Measurements from ENCODE around the gene LAMTOR2. TPM values are rescaled to one million over a fixed set of nuclear protein-coding genes. Genes with fewer than 3 reads are reported as not detected.

LAMTOR2 gene
- polyA plus RNA-seq, 1 donor (not counting 4 experiments of a cell fraction or from before 2014, with no cell fraction given), result 67.5 TPM

- H3K27me3 ChIP-seq (ENCODE audit: control insufficient read depth, extremely low read depth, insufficient read depth, low read length), result peaks cover 4% of the 10 kb centered on the region
- peaks cover 3 to 10% of the 10 kb centered on the region in 2 experiments for H3K36me3 ChIP-seq (ENCODE audit: control insufficient read depth in 2 of 2, extremely low read depth in 1 of 2, insufficient read depth in 2 of 2, low read length in 2 of 2)
- H3K4me2 ChIP-seq (ENCODE audit: control insufficient read depth, extremely low read depth, insufficient read depth, low read depth, low read length), result peak overlapping the region; percentile 48
- peaks cover 4% of the 10 kb centered on the region for H3K4me1 ChIP-seq (ENCODE audit: control insufficient read depth, extremely low read depth, insufficient read depth, low read length)
- H3K79me2 ChIP-seq (ENCODE audit: control insufficient read depth, insufficient read depth, low read length), result peaks cover 21% of the 10 kb centered on the region
- peak overlapping the region in 2 of 3 experiments; percentile 70 to 73 for H3K4me3 ChIP-seq (ENCODE audit: control insufficient read depth in 2 of 3, extremely low read depth in 1 of 3, insufficient read depth in 2 of 3, low read depth in 1 of 3, low read length in 3 of 3)
- H3K9me3 ChIP-seq (ENCODE audit: control insufficient read depth, low read depth, low read length), result no peaks in the 10 kb centered on the region
- TF ChIP-seq, protein P1, sequence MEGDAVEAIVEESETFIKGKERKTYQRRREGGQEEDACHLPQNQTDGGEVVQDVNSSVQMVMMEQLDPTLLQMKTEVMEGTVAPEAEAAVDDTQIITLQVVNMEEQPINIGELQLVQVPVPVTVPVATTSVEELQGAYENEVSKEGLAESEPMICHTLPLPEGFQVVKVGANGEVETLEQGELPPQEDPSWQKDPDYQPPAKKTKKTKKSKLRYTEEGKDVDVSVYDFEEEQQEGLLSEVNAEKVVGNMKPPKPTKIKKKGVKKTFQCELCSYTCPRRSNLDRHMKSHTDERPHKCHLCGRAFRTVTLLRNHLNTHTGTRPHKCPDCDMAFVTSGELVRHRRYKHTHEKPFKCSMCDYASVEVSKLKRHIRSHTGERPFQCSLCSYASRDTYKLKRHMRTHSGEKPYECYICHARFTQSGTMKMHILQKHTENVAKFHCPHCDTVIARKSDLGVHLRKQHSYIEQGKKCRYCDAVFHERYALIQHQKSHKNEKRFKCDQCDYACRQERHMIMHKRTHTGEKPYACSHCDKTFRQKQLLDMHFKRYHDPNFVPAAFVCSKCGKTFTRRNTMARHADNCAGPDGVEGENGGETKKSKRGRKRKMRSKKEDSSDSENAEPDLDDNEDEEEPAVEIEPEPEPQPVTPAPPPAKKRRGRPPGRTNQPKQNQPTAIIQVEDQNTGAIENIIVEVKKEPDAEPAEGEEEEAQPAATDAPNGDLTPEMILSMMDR (optimal IDR thresholded peaks at IDR 0.05 in 1 of 3, IDR thresholded peaks at IDR 0.05 in 1 of 3, conservative IDR thresholded peaks at IDR 0.05 in 1 of 3; ENCODE audit: extremely low read depth in 1 of 3, insufficient read depth in 2 of 3, low read length in 3 of 3), result no peak
- no peak for TF ChIP-seq EZH2 (IDR thresholded peaks at IDR 0.05; ENCODE audit: low read length)
- FAIRE-seq, result no peak
- no peak overlapping the region for H3K27ac ChIP-seq (ENCODE audit: control insufficient read depth, insufficient read depth, low read length)
- H2AFZ ChIP-seq (ENCODE audit: control insufficient read depth, low read length), result peak overlapping the region; percentile 0
- dilution Hi-C loops (cut with MboI; ENCODE audit: extremely low pct_ligation_motif_present, low sequenced_read_pairs), result no loop called here
- H3K9ac ChIP-seq (ENCODE audit: control insufficient read depth, extremely low read depth, insufficient read depth, low read length), result peak overlapping the region; percentile 80
- H4K20me1 ChIP-seq (ENCODE audit: control insufficient read depth, extremely low read depth, insufficient read depth, low read length), result no peaks in the 10 kb centered on the region
- DNase-seq (ENCODE audit: low read depth, low spot score), result no peak
- H3K9me1 ChIP-seq (ENCODE audit: control insufficient read depth, extremely low read depth, insufficient read depth, low read length), result no peaks in the 10 kb centered on the region
Measured at GRCh38 chr1:156021093-156021428, 33.5 kb upstream of the LAMTOR2 start.

DNA sequence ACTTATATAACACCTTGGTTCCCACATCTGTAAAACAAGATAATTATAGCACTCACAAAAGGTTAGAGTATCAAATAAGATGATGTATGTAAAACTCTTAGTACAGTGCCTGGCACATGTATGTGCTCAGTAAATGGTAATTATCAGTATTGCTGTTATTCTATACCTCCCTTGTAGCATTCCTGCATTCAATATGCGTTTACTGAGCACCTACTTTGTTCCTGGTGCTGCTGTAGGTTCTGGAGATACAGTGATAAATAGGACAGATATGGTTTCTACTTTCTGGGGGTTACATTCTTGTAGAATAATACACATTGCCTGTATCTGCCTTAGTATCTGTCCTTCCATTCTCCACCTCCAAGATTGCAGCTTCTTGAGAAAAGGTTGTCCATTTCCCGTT is 32.6 kb upstream of the LAMTOR2 start:
- dilution Hi-C loops (cut with MboI; ENCODE audit: extremely low pct_ligation_motif_present, low sequenced_read_pairs), result no loop called here

More for the DNA sequence above, 32.6 kb upstream of the LAMTOR2 start:
- H3K79me2 ChIP-seq (ENCODE audit: control insufficient read depth, insufficient read depth, low read length), result peaks cover 21% of the 10 kb centered on the region
- FAIRE-seq (no peak), DNase-seq (ENCODE audit: low read depth, low spot score) (no peak)
- no peak overlapping the region for H3K9ac ChIP-seq (ENCODE audit: control insufficient read depth, extremely low read depth, insufficient read depth, low read length)
- H3K4me1 ChIP-seq (ENCODE audit: control insufficient read depth, extremely low read depth, insufficient read depth, low read length), result peaks cover 4% of the 10 kb centered on the region
- no peaks in the 10 kb centered on the region for H3K9me3 ChIP-seq (ENCODE audit: control insufficient read depth, low read depth, low read length)
- H3K27me3 ChIP-seq (ENCODE audit: control insufficient read depth, extremely low read depth, insufficient read depth, low read length), result peaks cover 4% of the 10 kb centered on the region
- H3K4me3 ChIP-seq (ENCODE audit: control insufficient read depth in 2 of 3, extremely low read depth in 1 of 3, insufficient read depth in 2 of 3, low read depth in 1 of 3, low read length in 3 of 3), result no peak overlapping the region
- H3K36me3 ChIP-seq (ENCODE audit: control insufficient read depth in 2 of 2, extremely low read depth in 1 of 2, insufficient read depth in 2 of 2, low read length in 2 of 2), result peaks cover 2 to 10% of the 10 kb centered on the region in 2 experiments
- no peaks in the 10 kb centered on the region for H4K20me1 ChIP-seq (ENCODE audit: control insufficient read depth, extremely low read depth, insufficient read depth, low read length)
- no peak overlapping the region for H3K27ac ChIP-seq (ENCODE audit: control insufficient read depth, insufficient read depth, low read length)
- no peak overlapping the region for H3K4me2 ChIP-seq (ENCODE audit: control insufficient read depth, extremely low read depth, insufficient read depth, low read depth, low read length)
- no peaks in the 10 kb centered on the region for H3K9me1 ChIP-seq (ENCODE audit: control insufficient read depth, extremely low read depth, insufficient read depth, low read length)
- no peak overlapping the region for H2AFZ ChIP-seq (ENCODE audit: control insufficient read depth, low read length)
- TF ChIP-seq EZH2 (IDR thresholded peaks at IDR 0.05; ENCODE audit: low read length), result no peak
- TF ChIP-seq, protein P1 (optimal IDR thresholded peaks at IDR 0.05 in 1 of 3, IDR thresholded peaks at IDR 0.05 in 1 of 3, conservative IDR thresholded peaks at IDR 0.05 in 1 of 3; ENCODE audit: extremely low read depth in 1 of 3, insufficient read depth in 2 of 3, low read length in 3 of 3), result no peak

Measured in keratinocyte (primary cell).